GM18870 (cell line): Measurements from ENCODE around the gene HNRNPA2B1.
"Not testable (repeated sequence)": the region's sequence is repeated elsewhere in the genome, so short reads cannot be mapped to it uniquely, and the experiment has no call there.

ENCODE experiments used
- ATAC-seq: cut with Tn5 transposase; IDR thresholded peaks from one replicate; pipeline ENCODE4 v1.9.1; 2021; ENCODE audit warnings: moderate library complexity; ENCODE audit not compliant: unreplicated experiment

Gene HNRNPA2B1

DNA sequence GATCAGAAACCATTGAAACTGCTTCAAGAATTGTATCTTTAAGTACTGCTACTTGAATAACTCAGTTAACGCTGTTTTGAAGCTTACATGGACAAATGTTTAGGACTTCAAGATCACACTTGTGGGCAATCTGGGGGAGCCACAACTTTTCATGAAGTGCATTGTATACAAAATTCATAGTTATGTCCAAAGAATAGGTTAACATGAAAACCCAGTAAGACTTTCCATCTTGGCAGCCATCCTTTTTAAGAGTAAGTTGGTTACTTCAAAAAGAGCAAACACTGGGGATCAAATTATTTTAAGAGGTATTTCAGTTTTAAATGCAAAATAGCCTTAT, 14.7 kb downstream of the HNRNPA2B1 start:
- no peak for ATAC-seq

DNA sequence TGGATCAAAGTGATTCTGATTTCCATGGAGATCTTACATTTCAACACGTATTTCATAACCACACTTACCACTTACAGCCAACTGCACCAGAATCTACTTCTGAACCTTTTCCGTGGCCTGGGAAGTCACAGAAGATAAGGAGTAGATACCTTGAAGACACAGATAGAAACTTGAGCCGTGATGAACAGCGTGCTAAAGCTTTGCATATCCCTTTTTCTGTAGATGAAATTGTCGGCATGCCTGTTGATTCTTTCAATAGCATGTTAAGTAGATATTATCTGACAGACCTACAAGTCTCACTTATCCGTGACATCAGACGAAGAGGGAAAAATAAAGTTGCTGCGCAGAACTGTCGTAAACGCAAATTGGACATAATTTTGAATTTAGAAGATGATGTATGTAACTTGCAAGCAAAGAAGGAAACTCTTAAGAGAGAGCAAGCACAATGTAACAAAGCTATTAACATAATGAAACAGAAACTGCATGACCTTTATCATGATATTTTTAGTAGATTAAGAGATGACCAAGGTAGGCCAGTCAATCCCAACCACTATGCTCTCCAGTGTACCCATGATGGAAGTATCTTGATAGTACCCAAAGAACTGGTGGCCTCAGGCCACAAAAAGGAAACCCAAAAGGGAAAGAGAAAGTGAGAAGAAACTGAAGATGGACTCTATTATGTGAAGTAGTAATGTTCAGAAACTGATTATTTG, 15.3 kb downstream of the HNRNPA2B1 start:
- ATAC-seq = no peak

DNA sequence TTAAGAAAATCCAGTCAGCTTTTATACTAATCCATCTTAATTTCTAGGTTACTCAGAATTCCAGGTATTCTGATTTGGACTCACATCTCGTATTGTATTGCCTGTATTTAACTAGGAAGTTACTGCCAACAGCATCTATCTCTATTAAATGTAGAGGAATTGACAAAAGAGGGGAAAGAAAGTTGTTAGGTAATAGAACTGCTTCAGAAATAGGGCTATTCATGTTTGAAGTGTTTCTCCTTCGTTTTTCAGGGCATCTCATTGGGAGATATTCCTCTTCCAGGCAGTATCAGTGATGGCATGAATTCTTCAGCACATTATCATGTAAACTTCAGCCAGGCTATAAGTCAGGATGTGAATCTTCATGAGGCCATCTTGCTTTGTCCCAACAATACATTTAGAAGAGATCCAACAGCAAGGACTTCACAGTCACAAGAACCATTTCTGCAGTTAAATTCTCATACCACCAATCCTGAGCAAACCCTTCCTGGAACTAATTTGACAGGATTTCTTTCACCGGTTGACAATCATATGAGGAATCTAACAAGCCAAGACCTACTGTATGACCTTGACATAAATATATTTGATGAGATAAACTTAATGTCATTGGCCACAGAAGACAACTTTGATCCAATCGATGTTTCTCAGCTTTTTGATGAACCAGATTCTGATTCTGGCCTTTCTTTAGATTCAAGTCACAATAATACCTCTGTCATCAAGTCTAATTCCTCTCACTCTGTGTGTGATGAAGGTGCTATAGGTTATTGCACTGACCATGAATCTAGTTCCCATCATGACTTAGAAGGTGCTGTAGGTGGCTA, 16.1 kb downstream of the HNRNPA2B1 start:
- not testable (repeated sequence) for ATAC-seq

DNA sequence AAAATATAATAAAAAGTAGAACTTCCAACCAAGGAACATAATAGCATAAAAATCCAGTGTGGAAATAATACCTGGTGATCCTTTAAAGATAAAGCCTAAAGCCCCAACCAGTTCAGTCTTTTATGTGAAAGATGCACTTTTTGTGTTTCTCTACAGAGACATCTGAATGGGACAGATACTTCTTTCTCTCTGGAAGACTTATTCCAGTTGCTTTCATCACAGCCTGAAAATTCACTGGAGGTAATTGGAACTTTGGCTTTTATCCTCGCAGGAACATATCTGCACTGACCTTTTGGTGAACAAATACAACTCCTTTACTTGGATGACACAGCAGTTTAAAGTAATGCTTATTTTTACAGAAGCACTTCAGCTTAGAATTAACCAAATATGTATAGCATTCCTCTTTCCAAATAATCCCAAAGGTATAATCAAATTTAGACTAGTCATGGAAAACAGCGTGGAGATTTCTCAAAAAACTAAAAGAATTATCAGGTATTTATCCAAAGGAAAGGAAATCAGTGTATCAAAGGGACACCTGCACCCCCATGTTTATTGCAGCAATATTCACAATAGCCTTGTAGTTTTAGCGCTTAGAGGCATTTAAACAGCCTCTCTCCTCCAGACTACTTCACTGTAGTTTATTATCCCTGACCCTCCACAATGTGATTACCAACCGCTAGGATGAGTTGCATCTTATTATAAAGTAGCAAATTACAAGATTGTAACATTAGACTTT, 16.8 kb downstream of the HNRNPA2B1 start:
- ATAC-seq = no peak

GRCh38 chr7:26182706-26183105, 17.8 kb downstream of the HNRNPA2B1 start:
- no peak for ATAC-seq

- no peak for ATAC-seq
These were observed 18.3 kb downstream of the HNRNPA2B1 start for GRCh38 chr7:26182283-26182682.

DNA sequence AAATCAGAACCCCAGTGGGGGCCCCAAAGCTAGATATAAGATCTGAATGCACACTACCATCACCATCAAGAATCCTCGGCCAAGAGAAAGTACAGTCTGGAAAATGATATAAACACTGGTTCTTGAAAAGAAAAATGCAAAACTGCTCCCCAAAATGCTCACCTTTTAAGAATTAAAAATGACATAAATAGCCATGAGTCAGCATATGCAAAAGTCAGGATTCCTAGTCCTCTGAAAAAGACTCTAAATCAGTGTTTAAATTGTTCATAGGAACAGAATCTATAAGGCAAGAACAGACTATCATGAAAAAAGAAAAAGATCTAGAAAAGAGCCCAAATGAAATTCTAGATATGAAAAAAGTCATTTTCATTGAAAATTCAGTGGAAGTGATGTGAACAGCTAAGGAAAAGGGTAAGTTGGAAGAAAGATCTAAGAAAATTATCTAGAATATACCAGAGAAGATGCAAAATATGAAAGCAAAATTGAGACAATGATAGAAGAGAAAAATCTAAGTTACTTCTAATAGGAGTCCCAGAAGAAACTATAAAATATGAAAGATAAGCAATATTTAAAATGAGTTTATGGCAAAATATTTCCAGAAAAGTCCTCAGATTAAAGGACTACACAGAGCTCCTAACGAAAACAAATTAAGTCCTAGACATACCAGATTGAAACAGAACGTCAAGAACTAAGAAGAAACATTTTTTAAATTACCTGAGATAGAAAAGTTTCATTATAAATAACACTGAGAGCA, 18.9 kb downstream of the HNRNPA2B1 start:
- ATAC-seq = no peak

DNA sequence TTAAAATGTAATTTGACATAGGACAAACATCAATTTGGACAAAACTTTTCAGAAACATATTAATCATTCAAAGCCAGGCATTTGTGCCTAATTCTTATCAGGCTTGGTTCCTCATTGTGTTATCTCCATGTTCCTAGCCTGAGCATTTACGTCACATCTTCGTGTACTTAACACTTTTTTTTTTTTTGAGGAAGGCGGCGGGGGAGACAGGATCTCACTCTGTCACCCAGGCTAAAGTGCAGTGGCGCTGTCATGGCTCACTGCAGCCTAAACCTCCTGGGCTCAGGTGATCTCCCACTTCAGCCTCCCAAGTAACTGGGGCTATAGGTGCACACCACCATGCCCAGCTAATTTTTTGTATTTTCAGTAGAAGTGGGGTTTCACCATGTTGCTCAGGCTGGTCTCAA, 19.8 kb downstream of the HNRNPA2B1 start:
- ATAC-seq = no peak

DNA sequence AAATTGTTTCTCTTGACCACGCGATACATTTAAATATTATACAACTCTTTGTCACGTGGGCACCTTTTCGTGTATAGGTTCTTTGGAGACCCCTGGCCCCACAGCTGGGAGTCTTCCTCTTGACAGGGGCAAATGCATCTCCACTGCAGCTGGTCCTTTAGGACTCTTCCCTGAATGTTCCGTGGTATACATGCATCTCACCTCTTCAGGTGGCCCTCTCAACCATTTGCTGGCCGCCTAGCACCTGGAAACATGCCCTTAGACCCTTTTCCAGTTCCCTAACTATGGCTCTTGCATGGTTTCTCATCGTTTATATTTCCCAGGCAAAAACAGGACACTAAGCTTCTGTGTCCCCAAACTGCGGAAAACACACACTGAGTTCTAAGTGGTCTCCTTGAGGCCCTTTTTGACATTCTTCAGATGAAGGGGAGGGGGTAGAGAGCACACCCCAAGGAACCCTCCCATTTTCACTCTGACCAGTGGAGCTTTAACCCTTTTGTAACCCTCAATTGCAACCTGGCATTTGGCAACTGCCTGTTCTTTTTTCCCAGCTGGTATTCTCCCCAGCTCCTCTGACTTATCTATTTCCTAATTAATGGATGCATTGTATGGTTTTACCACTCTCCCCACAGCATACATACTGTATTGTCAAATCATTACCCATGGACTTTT, 20.6 kb downstream of the HNRNPA2B1 start:
- ATAC-seq = no peak

- no peak for ATAC-seq
These were observed 21.1 kb downstream of the HNRNPA2B1 start for GRCh38 chr7:26179422-26179821.

GRCh38 chr7:26178272-26178960, 22.1 kb downstream of the HNRNPA2B1 start:
- ATAC-seq = no peak

GRCh38 chr7:26177269-26177668, 23.3 kb downstream of the HNRNPA2B1 start:
- not testable (repeated sequence) for ATAC-seq

DNA sequence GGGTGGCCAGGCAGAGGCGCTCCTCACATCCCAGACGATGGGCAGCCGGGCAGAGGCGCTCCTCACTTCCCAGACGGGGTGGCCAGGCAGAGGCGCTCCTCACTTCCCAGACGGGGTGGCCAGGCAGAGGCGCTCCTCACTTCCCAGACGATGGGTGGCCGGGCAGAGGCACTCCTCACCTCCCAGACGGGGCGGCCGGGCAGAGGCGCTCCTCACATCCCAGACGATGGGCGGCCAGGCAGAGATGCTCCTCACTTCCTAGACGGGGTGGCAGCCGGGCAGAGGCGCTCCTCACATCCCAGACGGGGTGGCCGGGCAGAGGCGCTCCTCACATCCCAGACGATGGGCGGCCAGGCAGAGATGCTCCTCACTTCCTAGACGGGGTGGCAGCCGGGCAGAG, 23.9 kb downstream of the HNRNPA2B1 start:
- ATAC-seq = not testable (repeated sequence)

DNA sequence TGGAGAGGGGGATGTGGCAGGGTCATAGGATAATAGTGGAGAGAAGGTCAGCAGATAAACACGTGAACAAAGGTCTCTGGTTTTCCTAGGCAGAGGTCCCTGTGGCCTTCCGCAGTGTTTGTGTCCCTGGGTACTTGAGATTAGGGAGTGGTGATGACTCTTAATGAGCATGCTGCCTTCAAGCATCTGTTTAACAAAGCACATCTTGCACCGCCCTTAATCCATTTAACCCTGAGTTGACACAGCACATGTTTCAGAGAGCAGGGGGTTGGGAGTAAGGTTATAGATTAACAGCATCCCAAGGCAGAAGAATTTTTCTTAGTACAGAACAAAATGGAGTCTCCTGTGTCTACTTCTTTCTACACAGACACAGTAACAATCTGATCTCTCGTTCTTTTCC, 24.6 kb downstream of the HNRNPA2B1 start:
- ATAC-seq = not testable (repeated sequence)

GRCh38 chr7:26172048-26172447, 28.5 kb downstream of the HNRNPA2B1 start:
- ATAC-seq = no peak

DNA sequence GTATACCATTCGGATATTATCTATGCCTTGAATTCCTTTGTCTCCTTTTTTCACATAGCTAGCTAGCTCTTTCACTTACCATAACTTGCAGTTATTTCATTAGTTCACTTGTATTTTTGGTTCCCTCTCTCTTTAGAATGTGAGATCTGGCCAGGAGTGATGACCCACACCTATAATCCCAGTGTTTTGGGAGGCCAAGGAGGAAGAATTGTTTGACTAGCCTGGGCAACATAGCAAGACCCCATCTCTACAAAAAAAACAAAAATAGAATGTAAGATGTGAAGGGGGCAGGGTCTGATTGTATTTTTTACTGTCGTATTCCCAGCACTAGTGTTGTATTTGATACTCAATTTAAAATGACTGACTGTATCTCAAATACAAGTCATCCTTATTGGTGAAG, 28.9 kb downstream of the HNRNPA2B1 start:
- ATAC-seq = no peak

- no peak for ATAC-seq
These were observed 29.9 kb downstream of the HNRNPA2B1 start for GRCh38 chr7:26170663-26171062.

DNA sequence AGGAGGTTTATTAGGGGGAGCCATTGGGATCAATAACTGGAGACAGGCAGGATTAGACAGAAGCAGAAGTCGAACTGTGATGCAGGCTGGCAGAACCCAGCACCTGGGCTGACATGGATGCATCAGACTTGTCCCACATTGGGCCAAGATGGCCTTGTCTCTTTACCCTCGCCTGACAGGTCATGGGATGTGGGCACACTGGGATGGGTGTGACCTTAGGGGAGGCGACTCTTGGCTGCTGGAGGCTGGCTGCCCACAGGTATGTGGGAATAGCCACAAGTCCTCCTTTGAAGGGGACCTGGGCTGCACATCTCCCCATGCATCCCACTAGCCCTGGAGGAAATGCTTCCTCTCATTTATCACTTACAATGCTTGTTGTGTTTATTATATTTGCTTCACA, 31.3 kb downstream of the HNRNPA2B1 start:
- ATAC-seq = no peak

DNA sequence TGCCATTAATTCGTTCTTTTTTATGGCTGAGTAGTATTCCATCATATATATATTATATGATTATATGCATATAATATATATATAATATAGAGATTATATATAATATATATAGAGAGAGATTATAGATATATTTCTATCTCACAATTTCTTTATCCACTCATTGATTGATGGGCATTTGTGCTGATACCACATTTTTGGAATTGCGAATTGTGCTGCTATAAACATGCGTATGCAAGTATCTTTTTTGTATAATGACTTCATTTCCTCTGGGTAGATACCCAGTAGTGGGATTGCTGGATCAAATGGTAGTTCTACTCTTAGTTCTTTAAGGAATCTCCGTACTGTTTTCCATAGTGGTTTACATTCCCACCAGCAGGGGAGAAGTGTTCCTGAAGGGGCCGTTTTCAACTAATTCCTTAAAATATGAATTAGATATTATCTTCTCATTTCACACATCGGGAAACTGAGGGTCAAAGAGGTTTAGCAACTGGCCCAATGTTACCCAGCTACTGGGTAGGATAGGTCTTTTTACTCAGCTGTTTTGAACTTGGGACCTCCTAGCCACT, 32.0 kb downstream of the HNRNPA2B1 start:
- no peak for ATAC-seq
